HCT116 (cell line): ENCODE results near the gene VPS4B. TPM values are rescaled to one million over a fixed set of nuclear protein-coding genes. Genes with fewer than 3 reads are reported as not detected.

Experiments used
- ATAC-seq: fragments of 200-7000 bp; cut with Tn5 transposase; 2 replicates; pipeline ENCODE4 v1.9.1; 2020; ENCODE audit warnings: mild to moderate bottlenecking, moderate library complexity
- BruUV-seq: library from RNA; stranded (reverse); fragments of 400-500 nt; replicated peaks from 2 replicates; lab custom pipeline; 2021; lab: Mats Ljungman, UMichigan
- CTCF ChIA-PET: fragments of 300-600 bp; sonication (Branson Sonifier 250); formaldehyde crosslinking; loops from one replicate; lab custom pipeline; 2021; ENCODE audit warnings: antibody characterized with exemption; lab: Charles Lee
- POLR2A ChIA-PET: fragments of 300-600, 350-600 bp; sonication (Branson Sonifier 250); formaldehyde crosslinking; loops from one replicate; lab custom pipeline; 2021; ENCODE audit warnings: antibody characterized with exemption; lab: Charles Lee
- RAD21 ChIA-PET, 2 experiments: fragments of 300-600 bp; sonication (Branson Sonifier 250); formaldehyde crosslinking; loops; one replicate each; lab custom pipeline; 2023; ENCODE audit warnings: low total read pairs in 2 of 2; ENCODE audit not compliant: uncharacterized antibody in 2 of 2, unreplicated experiment in 2 of 2, low non-redundant PET in 1 of 2; lab: Charles Lee
- DNase-seq: peaks from one replicate; pipeline ENCODE4 v3.0.0-alpha.2; 2010; ENCODE audit warnings: low read depth, low spot score
- H2AFZ ChIP-seq: fragments of 200-600 bp; shearing (Covaris generic), sonication (generic); 2 replicates; pipeline ENCODE4 v1.6.1; 2017; ENCODE audit warnings: low read depth, mixed run types, mixed read lengths, antibody characterized with exemption, low read length; ENCODE audit not compliant: poor library complexity, severe bottlenecking
- H3K27ac ChIP-seq: 2 replicates; pipeline ENCODE4 v1.5.1; 2012; ENCODE audit warnings: low read depth, low read length
- H3K27me3 ChIP-seq: fragments of 200-600 bp; sonication (generic); 2 replicates; pipeline ENCODE4 v1.6.1; 2016; ENCODE audit warnings: mixed run types, low read length, mixed read lengths; ENCODE audit not compliant: insufficient read depth
- H3K36me3 ChIP-seq, 2 experiments: fragments of 200-500 bp in 1 of 2; fragments of 200-600 bp in 1 of 2; sonication (Bioruptor generic) in 1 of 2; sonication (generic) in 1 of 2; 2 replicates each; pipeline versions ENCODE4 v1.5.1 to v1.6.1; 2014 to 2016; ENCODE audit warnings: low read length in 2 of 2, inconsistent platforms in 1 of 2, mixed read lengths in 1 of 2, mixed run types in 1 of 2; ENCODE audit not compliant: insufficient read depth in 2 of 2, control insufficient read depth in 1 of 2
- H3K4me1 ChIP-seq, 2 experiments: fragments of 200-600 bp in 1 of 2; sonication (generic) in 1 of 2; 2 replicates each; pipeline versions ENCODE4 v1.5.1 to v1.6.1; 2012 to 2017; ENCODE audit warnings: low read length in 2 of 2, inconsistent platforms in 1 of 2, mild to moderate bottlenecking in 1 of 2, mixed read lengths in 1 of 2, mixed run types in 1 of 2, moderate library complexity in 1 of 2; ENCODE audit not compliant: insufficient read depth in 2 of 2, control insufficient read depth in 1 of 2
- H3K4me2 ChIP-seq: fragments of 200-600 bp; sonication (generic); 2 replicates; pipeline ENCODE4 v1.6.1; 2017; ENCODE audit warnings: mixed run types, low read length, mixed read lengths
- H3K4me3 ChIP-seq, 2 experiments: fragments of 200-600 bp in 1 of 2; sonication (generic) in 1 of 2; replicated peaks in 1 of 2; 2 replicates each; pipeline ENCODE4 v1.5.1; 2011 to 2016; ENCODE audit warnings: low read length in 2 of 2, control low read depth in 1 of 2, low read depth in 1 of 2, mild to moderate bottlenecking in 1 of 2, mixed read lengths in 1 of 2, mixed run types in 1 of 2
- H3K79me2 ChIP-seq: fragments of 200-600 bp; sonication (generic); 2 replicates; pipeline ENCODE4 v1.6.1; 2017; ENCODE audit warnings: mild to moderate bottlenecking, mixed run types, low read length, moderate library complexity, mixed read lengths; ENCODE audit not compliant: insufficient read depth
- H3K9ac ChIP-seq: fragments of 200-600 bp; sonication (generic); 2 replicates; pipeline ENCODE4 v1.6.1; 2016; ENCODE audit warnings: low read length, mixed read lengths
- H3K9me2 ChIP-seq: fragments of 200-600 bp; sonication (generic), shearing (Covaris generic); 2 replicates; pipeline ENCODE4 v1.6.1; 2017; ENCODE audit warnings: mixed run types, mild to moderate bottlenecking, moderate library complexity; ENCODE audit not compliant: insufficient read depth
- H3K9me3 ChIP-seq, 2 experiments: fragments of 200-500 bp in 1 of 2; fragments of 200-600 bp in 1 of 2; sonication (Bioruptor generic) in 1 of 2; sonication (generic) in 1 of 2; 2 replicates each; pipeline ENCODE4 v1.6.1; 2014 to 2017; ENCODE audit warnings: low read length in 2 of 2, mixed read lengths in 2 of 2, inconsistent platforms in 1 of 2, low read depth in 1 of 2, mild to moderate bottlenecking in 1 of 2, mixed run types in 1 of 2, moderate library complexity in 1 of 2; ENCODE audit not compliant: control insufficient read depth in 1 of 2, insufficient read depth in 1 of 2
- H4K20me1 ChIP-seq: fragments of 200-600 bp; sonication (generic), shearing (Covaris generic); 2 replicates; pipeline ENCODE4 v1.6.1; 2017; ENCODE audit warnings: mixed run types, mild to moderate bottlenecking, moderate library complexity; ENCODE audit not compliant: insufficient read depth
- CEBPB ChIP-seq: IDR thresholded peaks from 2 replicates; pipeline ENCODE4 v1.6.1; 2012; ENCODE audit warnings: low read depth
- EZH2 ChIP-seq: fragments of 200-600 bp; sonication (generic); IDR thresholded peaks from 2 replicates; pipeline ENCODE4 v1.6.1; 2017; ENCODE audit warnings: antibody characterized with exemption, mixed run types
- EZH2phosphoT487 ChIP-seq: fragments of 200-600 bp; IDR thresholded peaks from 2 replicates; pipeline ENCODE4 v1.6.1; 2018; ENCODE audit warnings: antibody characterized with exemption, borderline replicate concordance
- POLR2AphosphoS5 ChIP-seq: IDR thresholded peaks from 2 replicates; pipeline ENCODE4 v1.6.1; 2011; ENCODE audit warnings: mild to moderate bottlenecking, low read depth, low read length, moderate library complexity
- RAD21 ChIP-seq: IDR thresholded peaks from 2 replicates; pipeline ENCODE4 v1.6.1; 2012; ENCODE audit warnings: low read depth, mild to moderate bottlenecking
- SIN3A ChIP-seq: IDR thresholded peaks from 2 replicates; pipeline ENCODE4 v1.6.1; 2012; ENCODE audit warnings: low read depth
- TCF7L2 ChIP-seq: IDR thresholded peaks from 2 replicates; pipeline ENCODE4 v1.7.0; 2011; ENCODE audit warnings: borderline replicate concordance, inconsistent platforms; ENCODE audit not compliant: insufficient read depth, insufficient read length; ENCODE audit errors: extremely low read depth
- YY1 ChIP-seq: IDR thresholded peaks from 2 replicates; pipeline ENCODE4 v1.6.1; 2011; ENCODE audit warnings: low read length, low read depth, moderate library complexity, mild to moderate bottlenecking; ENCODE audit not compliant: insufficient replicate concordance; ENCODE audit errors: extremely low read depth
- ZBTB33 ChIP-seq: IDR thresholded peaks from 2 replicates; pipeline ENCODE4 v1.6.1; 2011; ENCODE audit warnings: mild to moderate bottlenecking, low read length, moderate library complexity; ENCODE audit not compliant: insufficient replicate concordance; ENCODE audit errors: extremely low read depth
- intact Hi-C: fragments of 100-400 bp; cut with micrococcal nuclease; formaldehyde crosslinking; loops from 2 replicates; pipeline ENCODE4 v1.10.0; 2022
- total RNA-seq: library from RNA; stranded (reverse); gene quantifications from one replicate; pipeline ENCODE4 v1.2.1, GENCODE V29; 2021; ENCODE audit not compliant: unreplicated experiment

The VPS4B gene
- total RNA-seq, 1 experiment from 2014 or later: 68.3 TPM

DNA sequence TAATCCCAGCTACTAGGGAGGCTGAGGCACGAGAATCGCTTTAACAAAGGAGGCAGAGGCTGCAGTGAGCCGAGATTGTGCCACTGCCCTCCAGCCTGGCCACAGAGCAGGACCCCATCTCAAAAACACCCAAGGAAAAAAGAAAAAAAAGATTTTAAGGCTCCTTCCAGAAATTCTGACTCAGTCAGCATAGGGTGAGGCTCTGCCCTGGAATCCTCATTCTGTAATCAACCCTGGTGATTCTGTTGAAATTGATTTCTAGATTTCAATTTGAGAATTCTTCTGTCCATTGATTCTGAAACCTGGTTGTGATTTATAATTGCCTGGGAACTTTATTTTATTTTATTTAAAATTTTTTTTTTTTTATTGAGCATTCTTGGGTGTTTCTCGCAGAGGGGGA, 27.1 kb upstream of the VPS4B start (continued):
- TF ChIP-seq TCF7L2 (no peak), CEBPB (no peak), EZH2 (no peak), ZBTB33 (no peak), EZH2phosphoT487 (no peak), POLR2AphosphoS5 (no peak), SIN3A (no peak)

GRCh38 chr18:63447066-63447465, 24.8 kb upstream of the VPS4B start:
- Histone ChIP-seq H4K20me1 (no peaks in the 10 kb centered on the region), H3K4me3 (no peak overlapping the region), H3K9ac (no peak overlapping the region), H3K4me2 (no peak overlapping the region), H3K9me2 (no peaks in the 10 kb centered on the region), H3K36me3 (no peaks in the 10 kb centered on the region), H3K79me2 (no peaks in the 10 kb centered on the region), H3K9me3 (no peaks in the 10 kb centered on the region), H3K27ac (no peak overlapping the region), H2AFZ (no peak overlapping the region), H3K4me1 (no peaks in the 10 kb centered on the region), H3K27me3 (no peaks in the 10 kb centered on the region)
- POLR2A ChIA-PET: no interaction called here
- TF ChIP-seq YY1 (no peak), RAD21 (no peak)
- no peak for DNase-seq
- no TSS peak for BruUV-seq
- no peak for ATAC-seq
- RAD21 ChIA-PET: no interaction called here
- CTCF ChIA-PET: no interaction called here
- intact Hi-C loops: no loop called here
